ENCODE measurements around the gene CDKL4.
"Not testable (repeated sequence)": the region's sequence is repeated elsewhere in the genome, so short reads cannot be mapped to it uniquely, and the experiment has no call there.

The CDKL4 gene

GRCh38 chr2:39228413-39229209 lies 15.2 kb downstream of the CDKL4 start:
- DNase-seq, result no peak

GRCh38 chr2:39227628-39228412 lies 15.9 kb downstream of the CDKL4 start:
- no peak for DNase-seq

GRCh38 chr2:39225567-39225966 lies 18.2 kb downstream of the CDKL4 start:
- no peak for DNase-seq

- no peak for DNase-seq
These were observed 19.9 kb downstream of the CDKL4 start for GRCh38 chr2:39223909-39224308.

GRCh38 chr2:39221459-39221858 lies 22.3 kb downstream of the CDKL4 start:
- DNase-seq, result no peak

GRCh38 chr2:39220136-39220535 lies 23.6 kb downstream of the CDKL4 start:
- no peak for DNase-seq

GRCh38 chr2:39218391-39218790 lies 25.4 kb downstream of the CDKL4 start:
- DNase-seq, result no peak

GRCh38 chr2:39217192-39217550 lies 26.6 kb downstream of the CDKL4 start:
- no peak for DNase-seq

- DNase-seq, result no peak
These were observed 27.2 kb downstream of the CDKL4 start for GRCh38 chr2:39216346-39217191.

GRCh38 chr2:39215545-39215944 lies 28.2 kb downstream of the CDKL4 start:
- no peak for DNase-seq

GRCh38 chr2:39213015-39213414 lies 30.8 kb downstream of the CDKL4 start:
- DNase-seq, result no peak

GRCh38 chr2:39210846-39211245 lies 32.9 kb downstream of the CDKL4 start:
- no peak for DNase-seq

- no peak for DNase-seq
These were observed 40.4 kb downstream of the CDKL4 start for GRCh38 chr2:39203382-39203781.

GRCh38 chr2:39202639-39203369 lies 41.0 kb downstream of the CDKL4 start:
- DNase-seq, result no peak

- DNase-seq, result not testable (repeated sequence)
These were observed 46.8 kb downstream of the CDKL4 start for GRCh38 chr2:39197003-39197402.

- DNase-seq, result no peak
These were observed 49.1 kb downstream of the CDKL4 start for GRCh38 chr2:39194686-39195085.

GRCh38 chr2:39188960-39189494 lies 54.7 kb downstream of the CDKL4 start:
- DNase-seq, result no peak

GRCh38 chr2:39183673-39184072 lies 60.1 kb downstream of the CDKL4 start:
- no peak for DNase-seq

- no peak for DNase-seq
These were observed 62.5 kb downstream of the CDKL4 start for GRCh38 chr2:39181297-39181696.

GRCh38 chr2:39179974-39180960 lies 63.5 kb downstream of the CDKL4 start:
- no peak for DNase-seq

- DNase-seq, result no peak
These were observed 65.0 kb downstream of the CDKL4 start for GRCh38 chr2:39178756-39179155.
